ENCODE measurements around the gene ZNF341.

The ZNF341 gene

DNA sequence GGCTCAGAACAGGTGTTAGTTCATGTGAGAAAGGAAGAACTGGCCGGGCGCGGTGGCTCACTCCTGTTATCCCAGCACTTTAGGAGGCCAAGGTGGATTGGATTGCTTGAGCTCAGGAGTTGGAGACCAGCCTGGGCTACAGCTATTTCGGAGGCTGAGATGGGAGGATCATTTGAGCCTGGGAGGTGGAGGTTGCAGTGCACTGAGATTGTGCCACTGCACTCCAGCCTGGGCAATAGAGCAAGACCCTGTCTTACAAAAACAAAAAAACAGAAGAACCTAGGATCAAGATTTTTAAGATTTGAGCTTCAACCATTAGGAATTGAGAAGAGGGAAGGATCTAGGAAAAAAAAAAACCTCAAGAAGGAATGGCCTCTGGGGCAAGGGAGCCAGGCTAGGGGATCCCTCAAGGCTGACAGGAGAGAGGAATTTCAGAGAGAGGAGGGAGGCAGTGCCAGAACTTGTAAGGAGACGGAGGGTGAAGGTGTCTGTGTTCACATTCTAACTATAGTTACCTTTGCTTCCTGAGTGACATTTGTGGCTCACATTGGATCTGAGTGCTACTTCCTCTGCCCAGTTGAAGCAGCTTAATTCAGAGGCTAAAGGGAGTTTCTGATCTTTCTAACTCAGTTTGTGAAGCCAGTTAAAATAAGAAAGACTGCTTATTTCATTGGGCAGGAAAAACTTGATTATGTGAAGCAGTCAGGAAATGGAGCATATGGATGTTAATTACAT lies 105.5 kb downstream of the ZNF341 start:
- Histone ChIP-seq H3K9me3 (ENCODE audit: control insufficient read depth in 5 of 5, low read length in 5 of 5) (no peaks in the 10 kb centered on the region), H3K36me3 (ENCODE audit: control insufficient read depth in 5 of 5, insufficient read depth in 5 of 5, low read length in 5 of 5) (no peaks in the 10 kb centered on the region), H3K9ac (ENCODE audit: low read length in 5 of 5) (no peak overlapping the region), H3K4me3 (ENCODE audit: low read depth in 1 of 5, low read length in 5 of 5) (no peak overlapping the region), H3K27ac (ENCODE audit: low read depth, low read length) (no peak overlapping the region), H3K27me3 (ENCODE audit: control insufficient read depth in 5 of 5, insufficient read depth in 4 of 5, low read length in 5 of 5) (no peaks in the 10 kb centered on the region), H3K4me1 (ENCODE audit: control insufficient read depth in 5 of 5, insufficient read depth in 5 of 5, low read length in 5 of 5) (peaks cover 0 to 60% (median 51%) of the 10 kb centered on the region in 5 donors)

DNA sequence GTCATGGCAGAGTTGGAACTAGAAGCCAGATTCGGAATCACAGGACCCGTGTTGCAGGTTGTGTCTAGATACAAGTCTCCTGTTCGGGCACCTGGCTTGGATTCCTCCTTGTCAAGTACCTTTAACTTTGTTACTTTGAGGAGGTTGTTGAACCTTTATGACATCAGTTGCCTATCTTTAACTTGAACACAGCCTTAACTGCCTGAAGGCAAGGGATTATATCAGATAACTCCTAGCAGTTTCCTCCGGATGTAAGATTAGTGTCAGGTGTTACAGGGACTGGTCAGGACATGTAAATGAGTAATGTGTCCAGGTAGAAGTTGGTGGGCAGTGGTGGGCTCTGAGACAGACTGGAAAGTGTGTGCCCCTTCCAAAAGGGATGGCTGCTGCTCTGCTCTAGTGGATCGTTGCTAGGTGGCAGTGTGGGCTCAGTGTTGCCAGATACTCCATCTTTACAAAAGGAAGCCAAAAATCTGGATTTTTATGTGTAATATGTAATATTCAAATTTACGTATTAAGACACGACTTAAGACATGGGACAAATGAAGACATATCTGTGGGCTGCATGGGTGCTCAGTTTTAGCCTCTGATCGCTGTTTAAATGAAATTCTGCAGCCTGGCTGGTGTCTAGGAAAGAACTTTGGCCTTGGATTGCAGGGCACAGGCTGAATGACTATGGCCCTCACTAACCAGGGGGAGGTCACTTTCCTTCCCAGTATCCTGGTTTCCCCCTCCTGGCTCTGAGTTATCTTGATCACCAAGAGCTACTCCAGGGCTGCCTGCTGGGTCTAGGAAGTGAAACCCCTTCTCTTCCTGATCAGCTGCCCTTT lies 106.5 kb downstream of the ZNF341 start:
- no peaks in the 10 kb centered on the region for H3K9me3 ChIP-seq (ENCODE audit: control insufficient read depth in 5 of 5, low read length in 5 of 5)
- H3K9ac ChIP-seq (ENCODE audit: low read length in 5 of 5) = no peak overlapping the region
- H3K36me3 ChIP-seq (ENCODE audit: control insufficient read depth in 5 of 5, insufficient read depth in 5 of 5, low read length in 5 of 5) = no peaks in the 10 kb centered on the region
- H3K27ac ChIP-seq (ENCODE audit: low read depth, low read length) = no peak overlapping the region
- H3K4me3 ChIP-seq (ENCODE audit: low read depth in 1 of 5, low read length in 5 of 5) = no peak overlapping the region
- no peaks in the 10 kb centered on the region for H3K27me3 ChIP-seq (ENCODE audit: control insufficient read depth in 5 of 5, insufficient read depth in 4 of 5, low read length in 5 of 5)
- peaks cover 2 to 63% (median 54%) of the 10 kb centered on the region in 5 donors for H3K4me1 ChIP-seq (ENCODE audit: control insufficient read depth in 5 of 5, insufficient read depth in 5 of 5, low read length in 5 of 5)

DNA sequence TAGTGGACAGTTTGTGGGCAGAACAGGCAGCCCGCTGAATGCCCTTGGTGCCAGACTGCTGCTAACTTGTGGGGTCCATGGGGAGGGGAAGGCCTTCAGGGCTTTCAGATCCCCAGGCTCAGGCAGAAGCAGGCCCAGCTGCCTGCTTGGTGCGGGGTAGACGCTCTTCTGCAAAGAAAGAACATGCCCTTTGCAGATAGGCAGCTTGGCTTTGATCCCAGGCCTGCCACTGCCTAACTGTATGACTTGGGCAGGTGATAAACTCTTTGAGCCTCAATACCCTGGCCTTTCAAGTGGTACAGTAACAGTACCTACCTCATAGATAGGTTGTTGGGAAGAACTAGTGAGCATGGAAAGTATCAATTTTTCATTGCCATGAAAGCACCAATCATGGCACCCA lies 107.8 kb downstream of the ZNF341 start:
- H3K4me3 ChIP-seq (ENCODE audit: low read depth in 1 of 5, low read length in 5 of 5) = no peak overlapping the region
- H3K36me3 ChIP-seq (ENCODE audit: control insufficient read depth in 5 of 5, insufficient read depth in 5 of 5, low read length in 5 of 5) = no peaks in the 10 kb centered on the region
- no peaks in the 10 kb centered on the region for H3K9me3 ChIP-seq (ENCODE audit: control insufficient read depth in 5 of 5, low read length in 5 of 5)
- H3K9ac ChIP-seq (ENCODE audit: low read length in 5 of 5) = peak overlapping the region in 1 of 5 donors; percentile 3
- H3K27me3 ChIP-seq (ENCODE audit: control insufficient read depth in 5 of 5, insufficient read depth in 4 of 5, low read length in 5 of 5) = no peaks in the 10 kb centered on the region
- no peak overlapping the region for H3K27ac ChIP-seq (ENCODE audit: low read depth, low read length)
- H3K4me1 ChIP-seq (ENCODE audit: control insufficient read depth in 5 of 5, insufficient read depth in 5 of 5, low read length in 5 of 5) = peaks cover 4 to 67% (median 60%) of the 10 kb centered on the region in 5 donors

DNA sequence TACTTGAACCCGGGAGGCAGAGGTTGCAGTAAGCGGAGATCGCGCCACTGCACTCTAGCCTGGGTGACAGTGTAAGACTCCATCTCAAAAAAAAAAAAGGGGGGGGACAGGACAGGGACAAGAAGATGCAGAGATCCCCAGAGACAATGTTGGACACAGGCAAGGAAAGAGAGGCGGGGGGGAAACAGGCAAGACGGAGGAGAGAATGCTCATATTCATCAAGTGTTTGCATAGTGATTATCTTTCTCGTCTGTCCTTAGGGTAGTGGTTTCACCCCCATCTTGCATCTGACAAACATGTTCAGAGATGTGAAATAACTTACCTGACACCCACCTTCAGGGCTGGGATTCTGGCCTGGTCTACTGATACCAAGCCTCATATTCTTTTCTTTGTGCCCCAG lies 108.4 kb downstream of the ZNF341 start:
- Histone ChIP-seq H3K9ac (ENCODE audit: low read length in 5 of 5) (no peak overlapping the region), H3K4me1 (ENCODE audit: control insufficient read depth in 5 of 5, insufficient read depth in 5 of 5, low read length in 5 of 5) (peaks cover 4 to 67% (median 60%) of the 10 kb centered on the region in 5 donors), H3K36me3 (ENCODE audit: control insufficient read depth in 5 of 5, insufficient read depth in 5 of 5, low read length in 5 of 5) (no peaks in the 10 kb centered on the region), H3K27me3 (ENCODE audit: control insufficient read depth in 5 of 5, insufficient read depth in 4 of 5, low read length in 5 of 5) (no peaks in the 10 kb centered on the region), H3K4me3 (ENCODE audit: low read depth in 1 of 5, low read length in 5 of 5) (no peak overlapping the region), H3K27ac (ENCODE audit: low read depth, low read length) (no peak overlapping the region), H3K9me3 (ENCODE audit: control insufficient read depth in 5 of 5, low read length in 5 of 5) (no peaks in the 10 kb centered on the region)

DNA sequence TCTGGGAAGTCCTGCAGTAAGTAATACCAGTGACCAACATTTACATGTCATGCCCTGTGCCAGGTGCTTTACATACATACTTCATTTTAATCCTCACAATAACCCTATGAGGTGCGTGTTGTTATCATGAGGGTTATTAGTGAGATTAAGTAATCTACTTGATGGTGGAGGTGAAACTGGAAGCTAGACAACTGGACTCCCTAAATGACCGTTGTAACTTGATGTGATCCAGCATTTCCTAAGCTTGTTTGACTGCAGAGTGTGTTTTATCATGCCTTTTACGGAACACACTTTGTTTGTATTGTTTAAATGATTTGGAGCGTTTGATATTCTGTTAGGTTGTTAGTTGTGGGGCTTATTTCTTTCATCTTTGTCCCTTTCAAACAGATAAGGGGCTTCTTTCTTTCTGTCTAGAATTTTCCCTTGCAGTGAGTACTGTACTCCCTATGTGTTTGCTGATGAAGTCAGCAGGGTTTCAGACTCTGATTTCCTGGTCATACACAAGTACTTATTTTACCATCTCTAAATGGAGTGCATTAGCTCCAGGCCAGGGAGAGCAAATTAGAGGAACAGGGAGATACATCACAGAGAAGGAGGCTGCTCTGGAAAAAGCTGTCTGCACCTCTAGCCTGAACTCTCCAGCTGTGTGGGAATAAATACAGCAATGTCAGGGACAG lies 109.1 kb downstream of the ZNF341 start:
- Histone ChIP-seq H3K9ac (ENCODE audit: low read length in 5 of 5) (peak overlapping the region in 1 of 5 donors; percentile 22), H3K36me3 (ENCODE audit: control insufficient read depth in 5 of 5, insufficient read depth in 5 of 5, low read length in 5 of 5) (no peaks in the 10 kb centered on the region), H3K4me3 (ENCODE audit: low read depth in 1 of 5, low read length in 5 of 5) (no peak overlapping the region), H3K4me1 (ENCODE audit: control insufficient read depth in 5 of 5, insufficient read depth in 5 of 5, low read length in 5 of 5) (peaks cover 4 to 66% (median 58%) of the 10 kb centered on the region in 5 donors), H3K27ac (ENCODE audit: low read depth, low read length) (no peak overlapping the region), H3K9me3 (ENCODE audit: control insufficient read depth in 5 of 5, low read length in 5 of 5) (no peaks in the 10 kb centered on the region), H3K27me3 (ENCODE audit: control insufficient read depth in 5 of 5, insufficient read depth in 4 of 5, low read length in 5 of 5) (no peaks in the 10 kb centered on the region)

DNA sequence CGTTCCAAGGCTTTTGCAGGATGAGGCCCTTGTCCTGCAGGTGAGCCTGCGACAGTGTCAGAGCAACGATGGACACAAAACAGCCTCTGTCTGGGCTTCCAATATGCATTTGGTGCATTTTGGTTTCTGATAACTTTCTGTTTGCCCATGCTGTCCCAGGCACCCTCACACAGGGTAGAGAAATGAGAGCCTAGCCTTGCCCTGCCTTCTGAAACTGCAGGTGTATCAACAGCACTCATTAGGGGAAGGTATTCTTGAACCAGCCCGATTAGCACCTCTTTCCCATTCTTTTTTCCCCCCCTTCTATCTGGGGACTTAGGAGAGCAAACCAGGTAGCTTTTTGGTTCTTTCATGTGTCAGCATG lies 109.6 kb downstream of the ZNF341 start:
- no peaks in the 10 kb centered on the region for H3K9me3 ChIP-seq (ENCODE audit: control insufficient read depth in 5 of 5, low read length in 5 of 5)
- H3K9ac ChIP-seq (ENCODE audit: low read length in 5 of 5) = no peak overlapping the region
- H3K4me3 ChIP-seq (ENCODE audit: low read depth in 1 of 5, low read length in 5 of 5) = no peak overlapping the region
- H3K4me1 ChIP-seq (ENCODE audit: control insufficient read depth in 5 of 5, insufficient read depth in 5 of 5, low read length in 5 of 5) = peaks cover 4 to 66% (median 59%) of the 10 kb centered on the region in 5 donors
- H3K27me3 ChIP-seq (ENCODE audit: control insufficient read depth in 5 of 5, insufficient read depth in 4 of 5, low read length in 5 of 5) = no peaks in the 10 kb centered on the region
- H3K36me3 ChIP-seq (ENCODE audit: control insufficient read depth in 5 of 5, insufficient read depth in 5 of 5, low read length in 5 of 5) = no peaks in the 10 kb centered on the region
- H3K27ac ChIP-seq (ENCODE audit: low read depth, low read length) = no peak overlapping the region

Measured in subcutaneous abdominal adipose tissue (tissue), 5 donors.